C4-2B (cell line): Measurements from ENCODE around the gene ZC3H8.

Experiments used
- H3K27ac ChIP-seq: fragments of 450-650 bp; 2 replicates; pipeline ENCODE4 v1.5.1; 2017
- CTCF ChIP-seq: fragments of 450-650 bp; conservative IDR thresholded peaks from 2 replicates; pipeline ENCODE4 v1.5.1; 2017; ENCODE audit warnings: mild to moderate bottlenecking
- ZFX ChIP-seq: fragments of 450-650 bp; IDR thresholded peaks from 2 replicates; pipeline ENCODE4 v1.6.1; 2017

ZC3H8 gene

DNA sequence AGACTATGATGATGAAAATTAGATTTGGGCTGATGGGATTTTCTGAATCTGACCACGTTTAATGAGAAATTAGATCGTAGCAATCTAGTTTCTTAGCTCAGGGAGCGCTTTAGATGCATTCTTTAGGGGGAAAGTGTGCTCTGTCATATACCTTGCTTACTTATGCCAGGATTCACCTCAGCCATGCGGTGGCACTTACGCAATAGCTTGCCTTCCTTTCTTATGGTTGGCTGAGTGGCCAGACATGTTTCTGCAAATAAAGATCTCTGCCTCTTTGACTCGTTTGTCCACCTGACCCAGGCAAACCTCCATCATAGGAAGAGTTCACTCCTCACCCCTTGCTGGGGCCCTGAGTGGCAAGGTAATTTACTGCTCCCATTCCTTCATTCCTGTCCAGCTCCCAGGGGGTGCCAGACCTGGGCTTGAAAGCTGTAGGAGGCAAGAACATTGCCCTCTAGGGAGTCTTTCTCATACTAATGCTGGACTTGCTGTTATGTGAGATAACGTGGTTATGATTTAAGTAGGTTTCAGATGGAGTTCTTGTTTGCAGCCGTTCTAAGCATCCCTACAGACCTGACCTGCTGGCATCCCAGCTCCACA is 59.6 kb downstream of the ZC3H8 start:
- TF ChIP-seq CTCF, result no peak
- TF ChIP-seq ZFX, result no peak
- no peak overlapping the region for H3K27ac ChIP-seq

- TF ChIP-seq CTCF (no peak), ZFX (no peak)
These were observed 60.4 kb downstream of the ZC3H8 start for GRCh38 chr2:112194482-112194881.

GRCh38 chr2:112194028-112194427 is 60.8 kb downstream of the ZC3H8 start:
- TF ChIP-seq CTCF (no peak), ZFX (no peak)
- no peak overlapping the region for H3K27ac ChIP-seq

More at GRCh38 chr2:112194482-112194881, 60.4 kb downstream of the ZC3H8 start:
- no peak overlapping the region for H3K27ac ChIP-seq

DNA sequence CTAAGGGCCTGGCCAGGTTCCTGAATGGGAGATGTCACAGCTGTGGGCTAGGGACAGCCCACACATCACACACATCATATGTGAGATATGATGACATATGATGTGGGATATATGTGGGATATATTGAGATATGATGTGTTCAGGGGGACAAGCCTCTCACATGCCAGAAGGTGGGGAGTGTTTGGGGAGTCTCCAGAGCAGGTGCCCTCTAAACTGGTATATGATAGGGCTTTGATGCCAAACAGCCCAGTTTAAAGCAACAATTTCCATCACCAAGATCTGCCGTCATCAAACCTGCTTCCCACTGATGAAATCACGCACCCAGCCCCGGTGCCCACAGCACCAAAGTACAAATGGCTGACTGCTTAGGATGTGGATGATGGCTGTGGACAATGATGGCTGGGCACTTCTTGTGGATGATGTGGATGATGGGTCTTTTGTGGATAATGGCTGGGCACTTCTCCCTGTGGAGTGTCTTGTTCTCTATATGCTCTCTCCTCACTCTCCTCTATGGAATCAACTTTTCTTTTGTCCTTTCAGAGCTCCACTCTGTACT is 65.8 kb downstream of the ZC3H8 start:
- TF ChIP-seq ZFX (no peak), CTCF (no peak)
- no peak overlapping the region for H3K27ac ChIP-seq

DNA sequence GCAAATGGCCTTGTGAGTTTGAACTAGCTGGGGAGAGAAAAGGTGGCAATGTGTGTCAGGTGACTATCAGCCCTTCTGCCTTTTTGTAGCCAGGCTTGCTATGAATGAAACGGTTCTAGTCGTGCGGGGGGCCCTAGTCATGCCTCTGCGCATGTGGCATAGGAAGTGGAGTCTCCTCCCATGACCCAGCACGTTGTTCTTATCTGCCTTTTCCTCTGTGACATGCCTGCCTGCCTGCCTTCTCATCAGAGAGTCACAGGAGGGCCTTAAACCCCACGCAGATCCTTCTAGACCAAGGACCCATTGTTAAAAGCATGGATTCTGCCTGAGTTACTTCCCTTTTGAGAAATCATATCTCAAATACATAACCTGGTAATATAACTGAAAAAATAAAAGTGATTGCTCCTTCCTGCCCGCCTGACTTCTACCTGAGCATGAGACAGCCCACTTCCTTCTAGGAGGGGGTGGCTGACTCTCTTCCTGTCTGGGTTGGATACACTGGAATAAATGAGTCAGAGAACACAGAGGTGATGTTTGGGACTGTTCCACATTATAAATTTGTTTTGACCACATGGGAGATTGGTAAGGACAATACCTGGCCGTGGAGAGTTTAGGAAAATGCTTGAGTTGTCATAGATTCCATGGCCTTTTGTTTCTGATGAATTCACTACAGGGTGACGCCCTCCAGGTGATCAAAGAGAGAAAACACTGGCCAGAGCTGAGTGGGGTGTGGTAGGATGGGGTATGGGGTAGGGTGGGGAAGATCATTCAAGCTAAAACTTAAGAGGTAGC is 66.8 kb downstream of the ZC3H8 start:
- no peak overlapping the region for H3K27ac ChIP-seq
- TF ChIP-seq ZFX (no peak), CTCF (no peak)

- no peak overlapping the region for H3K27ac ChIP-seq
- TF ChIP-seq CTCF, result no peak
- TF ChIP-seq ZFX, result no peak
These were observed 67.7 kb downstream of the ZC3H8 start for GRCh38 chr2:112187046-112187715.

- H3K27ac ChIP-seq, result no peak overlapping the region
- TF ChIP-seq CTCF (no peak), ZFX (no peak)
These were observed 69.7 kb downstream of the ZC3H8 start for GRCh38 chr2:112185131-112185530.
